ENCODE data around the gene LAPTM4A.
A peak's percentile ranks its signal among the peaks of the same experiment; 100 is the strongest.

LAPTM4A gene

DNA sequence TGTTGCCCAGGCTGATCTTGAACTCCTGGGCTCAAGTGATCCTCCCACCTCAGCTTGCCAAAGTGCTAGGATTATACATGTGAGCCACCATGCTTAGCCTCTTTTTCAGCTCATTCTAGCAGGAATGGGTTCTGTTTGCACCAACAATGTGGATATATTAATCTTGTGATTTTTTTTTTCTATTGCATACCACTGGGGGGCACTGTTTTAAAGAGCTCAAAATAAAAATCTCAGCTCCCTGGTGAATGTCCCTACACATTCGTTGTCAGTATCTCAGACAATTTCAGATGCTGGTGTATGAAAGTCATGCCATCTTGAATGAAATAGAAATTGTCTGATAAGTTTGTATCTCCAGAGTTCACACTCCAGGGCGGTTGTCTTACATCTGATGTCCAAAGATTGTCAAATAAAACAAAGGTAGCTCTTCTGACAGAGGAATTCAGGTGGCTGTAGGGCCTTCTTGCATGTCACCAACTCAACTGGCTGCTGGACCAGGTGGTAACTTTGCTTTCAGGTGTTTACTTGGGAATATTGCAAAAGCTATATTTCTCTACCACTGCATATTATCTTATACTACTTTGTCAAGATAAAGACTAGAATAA lies 35.8 kb downstream of the LAPTM4A start:
- DNase-seq = peak; percentile 19 to 26

DNA sequence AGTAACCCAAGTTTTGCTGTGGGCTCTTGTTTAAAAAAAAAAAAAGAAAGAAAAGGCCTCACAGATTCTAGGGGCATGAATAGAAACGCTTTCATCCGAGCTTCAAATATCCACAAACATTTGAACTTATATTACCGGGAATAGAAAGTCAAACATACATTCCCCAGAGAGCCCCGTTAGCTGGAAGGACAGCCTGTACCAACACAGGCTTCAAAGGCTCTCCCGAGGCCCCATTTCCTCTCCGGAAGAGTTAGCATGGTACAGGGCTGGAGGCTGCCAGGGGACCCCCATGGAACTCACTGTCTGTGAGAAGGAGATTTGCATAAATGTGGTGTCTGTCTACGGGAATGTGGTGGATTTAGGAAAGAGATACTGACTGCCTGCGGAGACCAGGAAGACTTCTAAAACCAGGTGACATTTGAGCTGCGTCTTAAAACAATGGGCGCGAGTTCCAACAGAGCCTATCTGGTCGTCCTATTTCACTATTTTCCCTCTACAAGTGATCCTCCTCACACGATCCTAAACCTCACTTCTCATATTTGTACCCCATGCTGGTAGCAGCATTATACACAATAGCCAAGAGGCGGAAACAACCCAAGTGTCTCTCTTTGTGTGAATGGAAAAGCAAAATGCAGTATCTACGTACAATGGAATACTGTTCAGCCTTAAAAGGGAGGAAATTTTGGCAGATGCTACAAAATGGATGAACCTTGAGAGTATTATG lies 38.1 kb downstream of the LAPTM4A start:
- DNase-seq = no peak

DNA sequence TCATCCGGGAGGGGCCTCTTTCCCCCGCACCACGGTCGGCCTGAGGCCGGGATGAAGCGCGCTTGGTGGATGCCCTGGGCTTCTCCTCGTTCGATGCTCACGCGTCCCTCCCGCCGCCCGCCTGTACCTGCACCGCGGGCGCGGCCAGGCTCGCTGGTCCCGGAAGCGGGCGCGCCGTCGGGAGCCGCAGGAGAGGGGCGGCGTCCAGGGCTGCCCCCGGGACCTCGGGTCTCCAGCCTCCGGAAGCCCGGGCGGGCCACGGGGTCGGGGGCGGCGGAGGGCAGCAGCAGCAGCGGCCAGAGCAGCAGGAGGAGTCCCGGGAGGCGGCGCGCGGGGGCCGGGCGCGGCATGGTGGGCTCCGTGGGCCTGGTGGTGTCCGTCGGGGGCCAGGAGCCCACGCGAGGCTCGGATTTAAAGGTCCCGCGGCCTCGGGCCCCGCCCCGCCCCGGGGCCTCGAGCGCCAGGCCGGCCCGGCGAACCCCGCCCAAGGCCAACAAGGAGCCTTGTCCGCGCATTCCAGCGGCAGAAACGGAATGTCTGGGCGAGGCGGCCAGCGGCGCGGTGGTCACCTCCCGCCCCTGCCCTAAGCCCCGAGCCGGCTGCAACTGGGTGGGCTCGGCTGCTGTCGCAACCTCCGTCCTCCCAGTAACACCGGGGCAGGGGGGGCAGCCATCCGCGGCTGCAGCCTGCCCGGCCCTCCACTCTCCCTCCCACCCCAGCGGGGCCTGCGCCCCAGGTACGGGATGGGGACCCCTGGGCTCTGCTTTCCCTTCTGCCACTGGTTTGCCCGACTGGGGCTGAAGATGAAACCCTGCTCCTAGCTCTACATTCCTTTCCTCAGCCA lies 38.9 kb downstream of the LAPTM4A start, which contains the start of gene MATN3:
MATN3 (minus strand) TSS at position 387 of the 844 bp plus-strand sequence; CDS start at position 350, 37 bp downstream.
- DNase-seq = no peak

DNA sequence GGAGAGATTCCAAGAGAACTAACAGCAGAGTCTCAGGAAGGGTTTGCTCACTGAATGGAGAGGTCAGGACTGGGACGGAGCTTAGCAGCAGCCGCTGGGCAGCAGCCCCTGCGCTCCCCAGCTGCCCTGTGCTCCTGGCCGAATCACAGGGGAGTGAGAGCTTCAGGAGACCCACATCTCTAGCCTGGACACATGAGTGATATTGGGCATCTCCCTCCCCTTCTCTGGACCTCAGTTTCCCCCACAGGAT lies 39.5 kb downstream of the LAPTM4A start:
- DNase-seq = no peak

DNA sequence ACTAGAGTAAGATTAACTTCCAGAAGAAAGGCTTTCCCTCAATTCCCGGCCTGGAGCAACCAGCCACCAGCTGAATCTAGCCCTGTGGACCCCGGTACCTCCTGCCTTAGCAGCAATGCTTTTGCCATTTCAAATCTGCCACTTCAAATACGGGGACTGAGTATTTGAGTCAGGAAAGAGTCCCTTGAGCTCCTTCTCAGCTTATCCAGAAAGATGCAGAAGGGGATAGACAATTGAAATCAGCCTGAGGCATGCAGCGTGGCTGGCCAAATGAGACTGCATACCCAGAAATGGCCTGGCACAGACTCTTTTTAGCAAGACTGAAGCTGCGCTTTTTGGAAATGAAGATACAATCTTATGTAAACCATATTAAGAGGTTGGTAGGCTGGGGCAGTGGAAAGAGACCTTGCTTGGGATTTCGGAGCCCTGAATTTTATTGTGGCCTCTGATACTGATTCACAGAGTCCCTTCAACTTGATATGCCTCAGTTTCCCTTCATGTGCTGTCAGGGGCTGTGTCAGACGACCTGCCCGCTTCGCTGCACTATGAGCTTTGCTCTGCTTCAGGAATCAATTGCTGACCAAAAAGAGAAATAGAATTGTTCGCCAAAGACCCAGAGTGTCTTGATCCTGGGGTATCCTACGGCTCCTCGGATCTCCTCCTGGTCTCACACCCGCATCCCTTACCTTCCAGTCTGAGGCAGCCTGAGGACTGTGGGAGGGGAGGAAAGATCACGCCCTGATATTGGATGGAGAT lies 40.0 kb downstream of the LAPTM4A start:
- DNase-seq = no peak

DNA sequence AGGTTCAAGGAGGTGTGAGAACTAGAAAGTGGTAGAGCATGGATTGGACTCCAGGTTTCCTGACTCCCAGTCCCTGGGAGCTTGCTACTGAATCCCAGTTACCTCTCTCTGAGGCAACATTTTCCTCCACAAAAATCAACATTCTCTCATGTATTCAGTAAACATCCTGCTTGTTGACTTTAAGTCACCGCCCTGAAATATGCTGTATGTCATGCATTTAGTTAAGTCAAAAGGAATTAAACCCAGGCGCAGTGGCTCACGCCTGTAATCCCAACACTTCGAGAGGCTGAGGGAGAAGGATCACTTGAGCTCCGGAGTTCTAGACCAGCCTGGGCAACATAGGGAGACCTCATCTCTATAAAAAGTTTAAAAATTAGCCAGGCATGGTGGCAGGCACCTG lies 42.7 kb downstream of the LAPTM4A start:
- DNase-seq = no peak

DNA sequence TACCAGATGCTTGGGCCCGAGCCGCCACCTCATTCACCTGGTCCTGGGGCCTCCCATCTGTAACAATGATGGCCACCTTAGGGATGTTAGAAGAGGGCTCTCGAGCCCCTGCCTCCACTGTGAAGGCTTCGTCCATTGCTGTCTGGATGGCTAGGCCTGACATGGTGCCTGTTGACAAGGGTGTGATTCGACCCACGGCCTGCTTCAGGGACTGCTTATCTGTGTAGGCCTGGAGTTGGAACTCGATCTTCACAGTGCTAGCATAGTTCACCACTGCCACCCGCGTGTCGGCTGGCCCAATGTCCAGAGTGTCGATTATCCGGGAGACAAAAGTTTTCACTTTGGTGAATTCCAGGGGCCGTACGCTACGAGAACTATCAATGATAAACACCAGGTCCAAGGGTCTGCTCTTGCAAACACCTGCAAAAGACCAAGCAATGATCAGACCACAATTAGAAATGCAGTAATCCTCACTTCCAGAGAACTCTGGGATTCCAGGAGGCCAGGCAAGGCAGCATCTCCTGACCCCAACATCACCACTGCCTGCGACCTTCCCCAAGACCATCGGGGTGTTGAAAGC lies 45.4 kb downstream of the LAPTM4A start:
- DNase-seq = no peak

DNA sequence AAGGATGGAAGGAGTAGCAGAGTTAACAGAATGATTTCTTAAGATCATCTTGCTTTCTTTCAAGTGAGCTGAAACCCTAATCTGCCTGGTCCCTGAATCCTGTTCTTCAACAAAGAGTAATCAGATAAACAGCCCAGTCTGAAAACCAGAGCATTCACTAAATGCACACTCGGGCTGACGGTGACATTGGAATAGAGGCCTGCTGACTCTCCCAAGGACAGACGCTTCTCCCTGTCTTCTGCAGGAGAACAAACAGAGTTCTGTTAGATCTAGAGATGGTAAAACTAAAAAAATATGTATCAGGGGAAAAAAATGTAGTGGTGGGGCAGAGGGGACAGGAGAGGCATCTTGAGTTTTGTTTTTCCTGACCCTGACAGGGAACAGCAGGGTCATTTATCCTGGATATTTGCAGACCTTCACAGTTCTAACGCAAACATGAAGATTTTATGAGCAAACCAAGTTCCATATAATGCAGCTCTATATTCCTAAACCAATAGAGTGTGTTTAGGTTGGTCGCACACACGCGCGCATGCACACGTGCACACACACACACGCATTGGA lies 46.3 kb downstream of the LAPTM4A start:
- DNase-seq = no peak

DNA sequence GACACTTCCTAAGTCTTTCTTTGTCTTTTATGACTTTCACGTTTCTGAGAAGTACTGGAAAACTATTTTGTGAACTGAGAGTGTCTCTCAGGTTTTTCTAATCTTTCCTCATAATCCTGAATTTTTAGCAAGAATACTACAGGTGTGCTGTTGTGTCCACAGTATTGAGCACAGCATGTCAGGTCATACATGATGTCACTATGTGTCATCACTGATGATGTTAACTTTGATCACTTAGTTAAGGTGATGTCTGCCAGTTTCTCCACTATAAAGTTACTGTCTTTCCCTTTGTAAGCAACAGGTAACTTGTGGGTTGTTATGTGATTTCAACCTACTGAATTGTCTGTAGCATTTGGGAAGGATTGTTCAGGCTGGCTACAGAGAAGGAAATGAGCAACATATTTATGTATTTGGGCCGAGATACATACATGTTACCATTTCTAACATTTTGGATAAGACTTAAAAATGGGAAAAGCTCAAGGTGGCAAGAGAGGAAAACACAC lies 50.0 kb downstream of the LAPTM4A start:
- DNase-seq = no peak

DNA sequence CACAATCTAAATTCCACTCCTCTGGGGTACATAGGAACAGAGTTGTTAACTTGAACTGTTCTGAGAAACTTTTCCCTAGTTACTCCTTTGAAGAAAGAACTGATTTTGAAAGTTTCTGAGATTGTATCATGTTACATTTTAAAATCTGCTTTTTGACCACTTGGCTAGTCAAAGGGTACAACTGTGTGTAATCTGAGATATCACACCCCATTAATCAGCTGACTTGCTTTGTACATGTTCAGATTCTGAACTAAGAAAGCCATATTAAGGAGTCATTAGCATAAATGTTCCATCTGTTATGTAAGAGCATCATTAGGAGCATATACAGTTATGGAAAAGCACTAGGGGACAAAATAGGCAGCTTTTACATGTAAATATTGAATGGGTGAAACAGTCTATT lies 57.7 kb downstream of the LAPTM4A start:
- DNase-seq = no peak

DNA sequence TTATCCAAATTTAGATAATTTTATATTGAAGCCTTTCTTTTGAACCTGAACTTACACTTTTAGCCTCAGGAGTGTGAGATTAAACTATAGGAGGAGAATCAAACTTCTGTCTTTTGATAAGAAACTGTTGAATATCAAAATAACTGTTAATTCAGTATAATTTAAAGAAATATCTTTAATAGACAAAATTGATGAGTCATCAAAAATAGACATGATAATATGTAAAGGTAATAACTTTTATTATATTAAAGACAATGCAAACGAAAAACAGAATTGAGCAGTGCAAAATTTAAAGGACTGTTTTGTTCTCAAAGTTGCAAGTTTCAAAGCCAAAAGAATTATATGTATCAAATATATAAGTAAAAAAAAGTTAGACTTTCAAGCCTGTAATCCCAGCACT lies 59.5 kb downstream of the LAPTM4A start:
- DNase-seq = no peak

DNA sequence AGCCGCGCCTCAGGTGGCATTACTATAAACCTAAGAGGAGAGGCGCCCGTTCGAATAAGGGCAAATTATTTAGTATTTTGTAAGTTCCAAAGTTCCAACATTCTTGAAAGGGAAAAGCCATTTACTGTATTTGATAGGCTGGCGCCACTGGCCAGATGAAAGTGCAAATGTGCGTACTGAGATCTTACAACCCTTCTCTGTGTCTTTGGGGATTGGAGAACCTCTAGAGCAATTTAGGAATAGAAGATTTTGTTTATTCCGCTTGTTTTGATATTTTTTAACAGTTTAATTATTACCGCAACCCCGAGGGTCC lies 61.1 kb downstream of the LAPTM4A start:
- no peak for DNase-seq

DNA sequence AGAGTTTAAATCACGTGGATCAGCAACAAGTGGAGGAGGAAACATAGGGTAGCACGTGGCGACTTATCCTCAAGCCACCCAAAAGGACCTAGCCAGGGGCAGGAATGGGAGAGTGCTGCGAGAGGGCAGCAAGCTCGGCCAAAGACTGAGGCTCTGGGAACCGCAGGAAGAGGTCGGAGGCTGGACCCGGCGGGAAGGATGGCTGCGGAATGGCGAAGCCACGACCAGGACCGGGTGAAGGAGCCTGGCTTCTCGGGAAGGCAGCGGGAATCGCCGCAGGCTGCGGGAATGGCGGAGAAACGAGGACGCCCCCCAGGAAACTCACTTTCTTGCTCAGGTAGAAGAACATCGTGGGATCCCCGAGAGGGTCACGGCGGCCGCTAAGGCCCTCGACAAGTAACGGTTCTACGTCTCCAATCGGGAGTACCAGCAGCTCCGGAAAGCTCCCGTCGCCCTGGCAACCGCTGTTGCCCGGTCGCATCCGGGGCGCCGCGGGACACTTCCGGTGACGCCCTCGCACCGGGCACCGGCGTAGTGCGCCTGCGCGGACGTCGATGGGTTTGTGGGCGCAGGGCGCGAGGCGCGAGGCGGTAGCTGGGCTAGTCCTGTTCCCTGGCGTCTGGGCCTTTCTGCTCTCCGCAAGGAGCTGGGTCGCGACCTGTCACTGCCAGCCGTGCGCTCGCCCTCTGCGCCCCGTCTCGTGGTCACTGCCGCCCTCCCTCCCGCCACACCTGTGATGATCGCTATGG lies 61.6 kb downstream of the LAPTM4A start, which contains the start of gene WDR35:
WDR35 (minus strand) TSS at position 439 of the 749 bp plus-strand sequence; CDS start at position 349, 90 bp downstream.
- DNase-seq = no peak

DNA sequence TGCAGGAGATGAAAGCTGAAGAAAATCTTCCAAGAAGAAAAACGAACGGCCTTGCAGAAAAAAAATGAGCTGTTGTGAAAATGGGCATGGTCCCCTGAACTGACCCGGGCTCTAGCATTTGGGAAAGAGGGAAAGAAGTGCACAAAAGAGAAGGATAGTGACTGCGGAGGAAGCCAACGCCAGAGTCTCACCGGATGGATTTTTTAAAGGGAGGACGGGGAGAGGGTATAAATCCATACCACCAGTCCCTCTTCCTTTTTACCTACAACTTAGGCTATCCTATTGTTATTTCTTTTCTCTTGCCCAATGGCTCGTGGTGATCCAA lies 62.1 kb downstream of the LAPTM4A start:
- DNase-seq = no peak

DNA sequence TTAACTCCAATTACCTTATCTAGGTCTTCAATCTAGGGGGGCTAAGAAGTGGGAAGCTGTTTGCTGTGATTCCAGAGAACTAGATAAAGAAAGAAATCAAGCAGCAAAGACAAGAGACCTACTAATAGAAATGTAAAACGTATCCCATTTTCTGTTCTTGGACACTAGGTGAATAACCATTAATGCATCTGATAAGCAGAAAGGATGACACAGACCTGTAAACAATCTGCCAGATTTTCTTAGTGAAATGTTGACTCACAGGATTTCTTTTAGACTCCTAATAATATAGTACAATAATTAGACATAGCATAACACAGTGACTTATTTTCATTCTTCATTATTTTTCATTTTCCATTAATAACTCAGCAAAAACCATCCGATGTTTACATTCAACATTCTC lies 62.8 kb downstream of the LAPTM4A start:
- DNase-seq = no peak

DNA sequence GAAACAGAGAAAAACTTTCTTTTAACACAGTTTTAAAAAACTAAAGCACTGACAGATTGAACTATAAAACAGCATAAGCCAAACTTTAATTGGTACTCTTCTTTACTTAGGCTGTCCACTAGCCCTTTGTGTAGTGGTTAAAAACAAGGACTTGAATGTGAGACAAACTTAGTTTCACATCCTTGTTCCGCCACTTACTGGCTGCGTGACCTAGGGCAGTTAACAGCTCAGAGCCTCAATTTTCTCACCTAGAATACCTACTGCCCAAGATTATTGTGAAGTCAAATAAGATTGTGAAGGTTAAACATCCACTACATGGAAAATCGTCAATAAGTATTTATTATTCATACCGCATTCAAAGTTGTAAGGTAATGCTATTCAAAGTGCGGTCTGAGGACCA lies 63.5 kb downstream of the LAPTM4A start:
- no peak for DNase-seq
